Frontal cortex (tissue), 4 donors: ENCODE measurements around the gene SFMBT2. TPM values are rescaled to one million over a fixed set of nuclear protein-coding genes. Genes with fewer than 3 reads are reported as not detected.

Source experiments
- DNase-seq, 2 donors: peaks; one replicate each; pipeline ENCODE4 v3.0.0; 2012; ENCODE audit warnings: low spot score in 2 of 2
- FAIRE-seq: peaks from 2 replicates; lab custom pipeline; 2012; peaks lifted over from hg19 to GRCh38; lab: Jason Lieb, UNC
- total RNA-seq: library from RNA; depleted of rRNA; stranded (reverse); fragments of >200 nt; gene quantifications from one replicate; pipeline ENCODE4 v1.2.3, GENCODE V29; 2014
- donor health status: control.
- donor health status: control.
- donor health status: control.

Gene SFMBT2
- total RNA-seq, 1 donor from 2014 or later = 22.0 TPM

DNA sequence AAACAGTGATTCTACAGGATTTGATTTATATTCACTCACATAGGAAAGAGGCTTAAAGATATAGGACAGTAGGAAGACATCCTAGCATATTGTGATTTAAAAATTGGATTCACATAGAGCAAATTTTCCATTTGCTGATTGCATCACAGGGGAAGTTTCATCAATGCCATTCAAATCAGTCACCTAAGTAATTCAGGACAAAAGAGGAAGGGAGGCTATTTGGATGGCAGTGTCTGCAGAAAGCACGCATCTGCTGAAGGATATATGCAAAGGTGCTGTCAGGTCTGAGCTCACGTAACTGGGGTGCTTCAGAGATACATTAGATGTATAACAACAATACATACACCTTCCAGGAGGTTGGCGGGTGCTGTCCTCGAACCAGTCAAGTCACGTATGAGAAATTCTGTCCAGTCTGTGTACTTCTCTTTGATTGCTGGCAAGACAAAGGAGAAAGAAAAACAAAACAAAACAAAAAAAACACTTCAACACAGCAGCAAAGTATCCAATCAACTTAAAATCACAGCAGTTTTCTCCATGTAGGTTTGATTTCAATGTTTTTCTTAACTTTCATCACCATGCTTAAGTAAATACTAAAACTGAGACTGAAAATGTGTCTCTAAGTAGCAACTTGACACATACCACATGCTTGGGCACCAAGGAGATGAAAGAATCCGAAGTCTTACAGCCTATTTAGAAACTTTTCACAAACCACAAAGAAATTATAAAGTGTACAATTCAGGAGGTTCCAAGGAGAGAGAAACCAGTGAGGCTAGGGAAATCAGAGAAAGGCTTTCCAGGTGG lies 125.1 kb downstream of the SFMBT2 start:
- DNase-seq = no peak
- no peak for FAIRE-seq

GRCh38 chr10:7283246-7283645 lies 127.6 kb downstream of the SFMBT2 start:
- FAIRE-seq = no peak

GRCh38 chr10:7282457-7282856 lies 128.4 kb downstream of the SFMBT2 start:
- no peak for FAIRE-seq

More at GRCh38 chr10:7283246-7283645, 127.6 kb downstream of the SFMBT2 start:
- no peak for DNase-seq

GRCh38 chr10:7281429-7281828 lies 129.4 kb downstream of the SFMBT2 start:
- FAIRE-seq (no peak), DNase-seq (no peak)

More at GRCh38 chr10:7282457-7282856, 128.4 kb downstream of the SFMBT2 start:
- DNase-seq = no peak

- no peak for FAIRE-seq
- no peak for DNase-seq
Observed at GRCh38 chr10:7279303-7279702, 131.5 kb downstream of the SFMBT2 start.

- DNase-seq = no peak
- no peak for FAIRE-seq
Observed at GRCh38 chr10:7277867-7278266, 133.0 kb downstream of the SFMBT2 start.

DNA sequence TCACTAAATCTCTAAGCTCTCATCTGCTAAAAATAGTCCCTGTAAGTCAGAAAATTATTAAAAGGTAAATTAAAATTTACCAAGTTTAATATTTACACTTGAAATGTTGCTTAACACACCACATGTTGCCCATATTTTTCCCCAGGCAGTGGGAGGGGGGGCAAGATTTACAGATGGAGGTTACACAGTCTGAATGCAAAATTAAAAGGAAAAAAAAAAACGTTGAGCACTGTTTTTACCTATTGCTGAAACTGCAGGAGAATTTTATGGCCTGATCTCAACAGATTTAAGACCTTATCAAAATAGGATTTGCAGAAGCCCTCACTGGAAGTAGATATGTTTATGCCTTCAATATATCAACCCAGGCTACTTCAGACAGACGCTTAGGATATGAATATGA lies 133.4 kb downstream of the SFMBT2 start:
- FAIRE-seq (no peak), DNase-seq (no peak)

DNA sequence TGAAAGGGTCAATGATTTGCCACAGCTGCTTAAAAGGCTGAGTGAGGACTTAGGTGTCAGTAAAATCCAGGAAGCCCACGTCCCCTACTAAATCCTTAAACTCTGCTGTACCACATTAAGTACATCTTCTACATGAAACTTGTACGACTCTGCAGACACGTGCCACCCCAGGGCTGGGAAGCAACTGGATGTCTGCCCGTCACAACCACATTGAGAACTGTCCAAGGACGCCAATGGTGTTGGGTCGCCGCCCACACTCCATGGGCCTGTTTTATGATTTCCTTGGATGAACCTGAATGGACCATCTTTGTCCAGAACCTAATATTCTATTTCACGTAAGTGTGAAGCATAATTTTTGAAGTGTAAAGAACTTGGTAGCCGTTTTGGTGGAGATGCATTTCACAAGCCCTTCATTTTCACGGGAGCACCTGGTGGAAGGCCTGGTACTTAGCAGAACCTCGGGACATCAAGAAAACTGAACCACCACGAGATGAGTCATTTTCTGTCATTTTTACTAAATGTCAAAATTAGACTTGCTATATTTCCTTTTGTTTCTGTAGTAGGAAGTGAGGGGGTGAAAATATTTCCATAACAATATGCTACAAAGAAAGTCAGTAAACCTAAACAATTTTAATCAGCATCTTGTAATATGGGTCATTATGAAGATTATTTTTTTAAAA lies 134.9 kb downstream of the SFMBT2 start:
- FAIRE-seq = no peak
- DNase-seq = no peak

GRCh38 chr10:7274293-7274692 lies 136.5 kb downstream of the SFMBT2 start:
- DNase-seq = no peak
- no peak for FAIRE-seq

DNA sequence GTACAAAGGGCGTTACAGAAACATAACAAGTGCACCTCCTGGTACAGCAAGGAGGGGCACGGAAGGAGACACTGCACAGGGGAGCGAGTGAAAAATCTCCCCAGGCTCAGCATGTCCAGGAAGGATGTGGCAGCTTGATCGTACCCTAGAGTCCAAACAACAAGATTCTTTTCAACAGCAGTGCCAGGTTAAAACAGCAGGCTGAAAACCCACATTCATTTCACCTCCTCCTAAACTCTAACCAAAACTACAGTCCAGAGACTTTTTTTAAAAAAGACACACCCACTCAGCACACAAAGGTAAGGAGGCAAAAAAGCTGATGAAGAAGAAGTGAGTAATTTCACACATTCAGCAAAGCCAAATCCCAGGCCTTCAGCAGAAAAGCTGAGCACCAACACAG lies 138.8 kb downstream of the SFMBT2 start:
- FAIRE-seq = no peak
- DNase-seq = no peak

- no peak for FAIRE-seq
- DNase-seq = no peak
Observed at GRCh38 chr10:7269988-7270387, 140.8 kb downstream of the SFMBT2 start.

GRCh38 chr10:7267142-7267541 lies 143.7 kb downstream of the SFMBT2 start:
- FAIRE-seq (no peak), DNase-seq (no peak)

GRCh38 chr10:7265396-7266123 lies 145.3 kb downstream of the SFMBT2 start:
- DNase-seq = no peak
- no peak for FAIRE-seq

GRCh38 chr10:7264313-7264756 lies 146.5 kb downstream of the SFMBT2 start:
- DNase-seq (no peak), FAIRE-seq (no peak)

DNA sequence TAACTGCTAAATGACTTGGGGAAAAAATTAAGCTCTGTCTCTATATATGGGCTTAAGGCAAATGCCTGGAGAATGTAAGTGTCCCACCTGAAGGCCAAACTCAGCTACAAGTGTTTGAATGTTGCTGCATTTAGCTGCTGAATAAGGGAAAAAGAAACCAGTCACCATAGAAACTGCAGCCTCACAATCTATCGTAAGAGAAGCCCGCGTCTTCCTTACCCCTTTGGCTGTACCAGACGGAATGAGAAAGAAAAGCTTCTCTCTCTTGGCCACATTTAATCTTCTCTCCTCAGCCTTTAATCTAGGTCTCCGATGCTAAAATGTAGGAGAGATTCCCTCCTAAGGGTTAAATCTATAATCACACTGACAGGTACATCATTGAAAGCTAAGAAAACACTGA lies 147.2 kb downstream of the SFMBT2 start:
- DNase-seq (no peak), FAIRE-seq (no peak)

DNA sequence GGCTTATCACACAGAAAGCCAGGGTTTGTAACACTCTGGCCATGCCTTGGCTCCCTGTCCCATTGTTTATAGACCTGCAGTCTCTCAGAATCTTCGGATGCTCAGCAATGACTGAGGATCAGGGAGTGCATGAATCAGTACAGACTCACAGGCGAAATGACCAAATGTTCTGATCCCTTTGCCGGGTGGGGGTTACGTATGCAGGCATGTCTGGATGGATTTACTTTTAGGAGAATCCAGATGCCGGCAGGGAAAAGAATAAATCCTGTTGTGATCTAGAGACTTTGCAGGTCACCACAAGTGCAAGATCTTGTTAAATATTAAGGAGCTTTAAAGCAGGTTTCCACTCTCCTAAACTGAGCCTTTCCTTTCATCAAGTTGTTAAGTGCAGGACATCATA lies 149.5 kb downstream of the SFMBT2 start:
- DNase-seq (no peak), FAIRE-seq (no peak)

- FAIRE-seq = no peak
- DNase-seq = no peak
Observed at GRCh38 chr10:7260912-7261311, 149.9 kb downstream of the SFMBT2 start.

GRCh38 chr10:7260412-7260900 lies 150.4 kb downstream of the SFMBT2 start:
- no peak for FAIRE-seq

GRCh38 chr10:7258948-7259523 lies 151.8 kb downstream of the SFMBT2 start:
- FAIRE-seq (no peak), DNase-seq (no peak)

More at GRCh38 chr10:7260412-7260900, 150.4 kb downstream of the SFMBT2 start:
- peak; percentile 35 to 52 for DNase-seq

GRCh38 chr10:7255517-7255916 lies 155.3 kb downstream of the SFMBT2 start:
- no peak for FAIRE-seq
- DNase-seq = no peak
